HG03378 (cell line): ENCODE measurements around the gene STK17A.
"Not testable (repeated sequence)": the region's sequence is repeated elsewhere in the genome, so short reads cannot be mapped to it uniquely, and the experiment has no call there.

Experiments used
- ATAC-seq: cut with Tn5 transposase; IDR thresholded peaks from one replicate; pipeline ENCODE4 v1.9.1; 2021; ENCODE audit warnings: mild to moderate bottlenecking, moderate library complexity; ENCODE audit not compliant: unreplicated experiment

STK17A gene

DNA sequence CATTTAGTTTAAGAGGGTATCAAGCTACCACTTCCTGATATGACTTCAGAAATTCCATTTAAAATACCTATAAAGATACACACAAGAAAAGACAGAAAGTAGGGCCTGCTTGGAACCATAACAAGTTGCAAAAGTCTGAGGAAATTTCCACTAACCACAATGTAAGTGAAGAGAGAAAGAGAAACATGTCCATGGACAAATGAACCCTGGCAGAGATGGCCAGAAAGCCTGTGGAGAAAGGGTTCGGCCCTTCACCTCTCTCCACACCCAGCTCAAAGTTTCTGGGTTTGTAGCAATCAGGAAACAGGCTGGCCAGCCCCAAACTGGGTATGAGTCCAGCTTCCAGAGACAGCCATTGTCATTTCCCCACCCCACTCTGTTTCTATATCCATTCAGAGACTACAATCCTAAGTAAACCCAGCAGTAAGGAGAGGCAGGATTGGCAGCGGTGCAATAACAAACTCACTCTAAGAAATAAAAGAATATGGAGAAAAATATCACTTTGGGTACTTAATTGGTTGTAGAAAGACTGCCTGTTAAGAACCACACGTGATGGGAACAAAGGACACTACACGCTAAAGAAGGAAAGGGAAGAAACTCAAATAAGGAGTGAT lies 71.1 kb downstream of the STK17A start:
- ATAC-seq: no peak

- no peak for ATAC-seq
Measured at GRCh38 chr7:43655584-43655983, 72.7 kb downstream of the STK17A start.

DNA sequence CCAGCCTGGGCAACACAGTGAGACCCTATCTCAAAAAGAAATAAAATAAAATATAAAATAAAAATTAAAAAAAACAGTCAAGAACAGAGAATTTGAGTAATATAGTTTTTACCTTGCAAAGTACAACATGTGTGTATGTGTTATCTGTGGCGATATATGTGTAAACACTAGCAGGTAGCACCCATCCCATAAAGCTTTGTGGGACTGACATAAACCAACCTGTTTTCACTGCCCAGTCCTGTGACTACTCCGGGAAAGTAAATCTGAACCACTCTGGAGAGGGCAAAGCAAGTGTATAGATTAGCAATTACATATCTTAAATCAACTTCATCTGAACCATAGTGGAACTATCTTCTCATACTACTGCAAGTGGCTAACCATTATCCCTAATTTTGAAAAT lies 74.1 kb downstream of the STK17A start:
- ATAC-seq: no peak

- ATAC-seq: peak; percentile 68
Measured at GRCh38 chr7:43658718-43659548, 76.0 kb downstream of the STK17A start.

GRCh38 chr7:43659549-43659896 lies 76.6 kb downstream of the STK17A start:
- ATAC-seq: no peak

DNA sequence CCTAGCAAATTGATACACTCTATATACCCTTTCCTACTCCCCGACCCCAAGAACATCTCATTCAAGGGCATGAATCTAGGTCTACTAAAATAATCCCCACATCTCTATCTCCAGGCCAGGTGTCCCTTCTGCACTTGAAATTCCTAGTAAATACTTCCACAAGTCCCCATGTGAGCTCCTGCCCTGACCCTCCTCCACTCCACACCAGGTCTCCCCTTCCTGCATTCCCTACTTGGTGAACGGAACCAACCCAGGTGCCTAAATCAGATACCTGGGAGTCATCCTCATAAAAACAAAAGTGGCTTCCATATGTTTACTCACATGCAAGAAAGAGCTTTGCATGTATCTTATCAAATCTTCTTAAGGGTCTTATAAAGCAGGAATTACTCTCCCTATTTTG lies 77.2 kb downstream of the STK17A start:
- no peak for ATAC-seq

DNA sequence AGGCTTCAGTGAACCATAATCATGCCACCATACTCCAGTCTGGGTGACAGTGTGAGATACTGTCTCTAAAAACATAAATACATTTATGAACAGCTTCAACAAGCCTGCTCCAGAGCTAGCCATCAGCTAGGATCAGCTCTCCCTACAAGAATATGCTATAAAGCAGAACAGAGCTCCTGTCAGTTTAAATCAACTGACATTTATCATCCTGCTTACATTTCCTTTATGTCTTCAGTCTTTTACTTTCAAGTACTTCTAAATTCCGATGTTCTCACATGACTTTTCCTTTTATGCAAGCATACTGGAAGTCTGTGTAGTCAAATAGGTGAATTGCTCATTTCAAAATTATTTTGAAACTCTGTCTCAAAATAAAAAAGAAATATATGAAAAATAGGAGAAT lies 81.8 kb downstream of the STK17A start:
- ATAC-seq: no peak

GRCh38 chr7:43666938-43667337 lies 84.0 kb downstream of the STK17A start:
- no peak for ATAC-seq

GRCh38 chr7:43668035-43668434 lies 85.1 kb downstream of the STK17A start:
- no peak for ATAC-seq

GRCh38 chr7:43669286-43670081 lies 86.6 kb downstream of the STK17A start:
- no peak for ATAC-seq

DNA sequence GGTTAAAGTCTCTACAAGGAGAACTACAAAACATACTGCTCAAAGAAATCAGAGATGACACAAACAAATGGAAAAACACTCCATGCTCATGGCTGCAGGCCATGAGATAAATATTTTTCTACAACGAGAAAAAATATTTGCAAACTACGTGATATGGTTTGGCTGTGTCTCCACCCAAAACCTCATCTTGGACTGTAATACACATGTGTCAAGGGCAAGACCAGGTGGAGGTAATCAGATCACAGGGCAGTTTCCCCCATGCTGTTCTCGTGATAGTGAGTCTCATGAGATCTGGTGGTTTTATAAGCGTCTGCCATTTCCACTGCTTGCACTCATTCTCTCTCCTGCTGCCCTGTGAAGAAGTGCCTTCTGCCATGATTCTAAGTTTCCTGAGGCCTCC lies 88.6 kb downstream of the STK17A start:
- no peak for ATAC-seq

DNA sequence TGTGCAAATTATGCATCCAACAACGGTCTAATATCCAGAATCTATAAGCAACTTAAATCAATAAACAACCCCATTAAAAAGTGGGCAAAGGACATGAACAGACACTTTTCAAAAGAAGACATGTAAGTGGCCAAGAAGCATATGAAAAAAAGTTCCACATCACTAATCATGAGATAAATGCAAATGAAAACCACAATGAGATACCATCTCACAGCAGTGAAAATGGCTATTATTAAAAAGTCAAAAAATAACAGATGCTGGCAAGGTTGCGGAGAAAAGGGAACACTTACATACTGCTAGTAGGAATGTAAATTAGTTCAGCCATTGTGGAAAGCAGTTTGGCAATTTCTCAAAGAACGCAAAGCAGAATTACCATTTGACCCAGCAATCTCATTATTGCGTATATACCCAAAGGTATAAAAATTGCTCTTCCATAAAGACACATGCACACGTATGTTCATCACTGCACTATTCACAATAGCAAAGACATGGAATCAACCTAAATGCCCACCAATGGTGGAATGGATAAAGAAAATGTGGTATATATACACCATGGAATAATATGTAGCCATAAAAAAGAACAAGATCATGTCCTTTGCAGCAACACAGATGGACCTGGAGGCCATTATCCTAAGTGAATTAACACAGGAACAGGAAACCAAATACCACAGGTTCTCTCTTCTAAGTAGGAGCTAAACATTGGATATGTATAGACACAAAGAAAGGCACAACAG lies 90.5 kb downstream of the STK17A start:
- not testable (repeated sequence) for ATAC-seq

DNA sequence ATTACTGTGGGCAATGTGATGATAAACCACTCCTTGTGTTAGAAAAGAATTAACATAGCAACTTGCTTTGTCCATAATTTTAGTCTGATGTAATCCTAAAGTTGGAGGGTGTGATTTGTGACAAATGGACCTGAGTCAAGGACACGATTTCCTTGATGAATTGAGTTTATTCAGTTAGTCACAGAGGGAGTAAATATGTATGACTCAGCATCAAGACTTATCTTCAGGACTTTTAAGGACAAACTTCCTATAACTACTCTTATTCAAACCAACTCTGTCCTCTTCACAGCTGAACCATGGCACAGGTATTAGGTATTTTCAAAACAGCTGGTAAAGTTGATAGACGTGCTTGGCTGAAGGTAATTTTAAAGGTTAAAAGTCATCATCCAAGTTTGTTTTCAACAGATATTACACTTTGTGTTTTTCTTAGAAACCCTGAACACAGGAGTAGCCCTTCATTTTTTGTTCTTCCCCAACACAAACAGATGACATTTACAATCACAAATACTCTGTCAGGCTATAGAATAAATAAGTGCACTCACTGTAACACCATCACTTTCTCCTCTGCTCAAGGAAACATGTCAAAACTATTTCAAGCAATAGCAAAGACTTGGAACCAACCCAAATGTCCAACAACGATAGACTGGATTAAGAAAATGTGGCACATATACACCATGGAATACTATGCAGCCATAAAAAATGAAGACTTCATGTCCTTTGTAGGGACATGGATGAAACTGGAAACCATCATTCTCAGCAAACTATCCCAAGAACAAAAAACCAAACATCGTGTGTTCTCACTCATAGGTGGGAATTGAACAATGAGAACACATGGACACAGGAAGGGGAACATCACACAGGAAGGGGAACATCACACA lies 91.9 kb downstream of the STK17A start:
- no peak for ATAC-seq
